Osteoblast (primary cell): ENCODE results near the gene HNRNPU. TPM values are rescaled to one million over a fixed set of nuclear protein-coding genes. Genes with fewer than 3 reads are reported as not detected.

Experiments
- DNase-seq: peaks from one replicate; pipeline ENCODE4 v3.0.0; 2011; ENCODE audit warnings: low spot score, mixed read lengths; ENCODE audit not compliant: insufficient read length; ENCODE audit errors: missing footprints
- H2AFZ ChIP-seq: 2 replicates; pipeline ENCODE4 v1.6.0; 2011; ENCODE audit warnings: mild to moderate bottlenecking, low read length
- H3K27ac ChIP-seq: 2 replicates; pipeline ENCODE4 v1.5.1; 2011; ENCODE audit warnings: mild to moderate bottlenecking, low read depth, low read length, moderate library complexity
- H3K27me3 ChIP-seq: 2 replicates; pipeline ENCODE4 v1.6.0; 2012; ENCODE audit warnings: mild to moderate bottlenecking, control low read depth, inconsistent platforms, low read length, moderate library complexity; ENCODE audit not compliant: insufficient read depth
- H3K36me3 ChIP-seq: 2 replicates; pipeline ENCODE4 v1.5.1; 2011; ENCODE audit warnings: mild to moderate bottlenecking, low read length, control low read depth, moderate library complexity; ENCODE audit not compliant: insufficient read depth
- H3K4me1 ChIP-seq: 2 replicates; pipeline ENCODE4 v1.5.1; 2011; ENCODE audit warnings: mild to moderate bottlenecking, low read length, control low read depth, moderate library complexity; ENCODE audit not compliant: insufficient read depth
- H3K4me2 ChIP-seq: 2 replicates; pipeline ENCODE4 v1.6.0; 2011; ENCODE audit warnings: mild to moderate bottlenecking, low read length; ENCODE audit not compliant: insufficient read depth
- H3K4me3 ChIP-seq: fragments of 200-600 bp; sonication (generic); 3 replicates; pipeline ENCODE4 v1.5.1; 2012; ENCODE audit warnings: mild to moderate bottlenecking, low read length, inconsistent platforms; ENCODE audit not compliant: insufficient read depth
- H3K79me2 ChIP-seq: 2 replicates; pipeline ENCODE4 v1.6.0; 2012; ENCODE audit warnings: mild to moderate bottlenecking, low read length, control low read depth, inconsistent platforms; ENCODE audit not compliant: insufficient read depth
- H3K9me3 ChIP-seq: 2 replicates; pipeline ENCODE4 v1.5.1; 2011; ENCODE audit warnings: low read depth, low read length, control low read depth
- H4K20me1 ChIP-seq: 2 replicates; pipeline ENCODE4 v1.6.0; 2012; ENCODE audit warnings: mild to moderate bottlenecking, low read length, control low read depth; ENCODE audit not compliant: insufficient read depth
- CTCF ChIP-seq: IDR thresholded peaks from 2 replicates; pipeline ENCODE4 v1.5.1; 2011; ENCODE audit warnings: mild to moderate bottlenecking, low read depth, low read length, moderate library complexity; ENCODE audit errors: extremely low read depth
- total RNA-seq: library from RNA; depleted of rRNA; stranded (reverse); fragments of >200 nt; gene quantifications from 2 replicates; pipeline ENCODE4 v1.2.3, GENCODE V29; 2012

Gene HNRNPU
- total RNA-seq, 1 donor = 240 TPM

DNA sequence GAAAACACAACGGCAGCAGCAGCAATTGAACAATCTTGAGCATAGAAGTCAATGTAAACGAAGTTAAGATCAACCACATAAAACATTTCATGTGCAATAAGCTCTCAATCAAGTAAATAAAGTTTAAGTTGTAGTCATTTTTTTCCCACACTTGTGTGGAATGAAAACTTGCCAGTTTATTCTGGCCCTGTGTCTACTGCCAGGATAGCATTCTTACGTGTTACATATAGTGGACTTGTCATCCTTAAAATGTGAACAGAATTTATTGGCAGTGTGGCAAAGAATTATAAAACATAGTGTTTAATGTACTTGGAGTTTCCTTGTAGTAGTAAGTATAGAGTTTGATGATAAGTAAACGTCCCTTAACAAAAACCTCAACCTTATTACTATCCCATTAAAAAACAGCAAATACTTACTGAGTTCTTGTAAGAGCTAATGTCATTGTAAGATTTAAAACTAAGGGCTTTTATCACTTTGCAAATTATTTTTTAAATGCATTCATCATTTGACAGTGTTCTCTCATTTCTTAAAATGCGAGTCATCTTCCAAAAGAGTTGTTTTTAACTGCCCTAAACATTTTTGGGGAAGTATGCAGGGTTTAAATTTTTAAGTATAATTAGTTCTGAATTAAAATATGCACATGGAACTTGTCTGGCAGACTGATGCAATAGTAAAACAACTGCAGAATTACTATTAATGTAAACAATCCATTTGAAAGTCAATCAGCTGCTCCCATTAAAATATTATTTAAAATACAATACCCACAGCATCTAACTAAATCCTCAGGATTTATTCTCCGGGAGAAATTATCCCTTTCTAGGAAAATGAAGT, 21.0 kb downstream of the HNRNPU start:
- no peak overlapping the region for H3K4me2 ChIP-seq
- H3K4me1 ChIP-seq = peaks cover 4% of the 10 kb centered on the region
- peaks cover 76% of the 10 kb centered on the region for H3K79me2 ChIP-seq
- no peaks in the 10 kb centered on the region for H4K20me1 ChIP-seq
- peaks cover 82% of the 10 kb centered on the region for H3K36me3 ChIP-seq
- DNase-seq = no peak
- no peaks in the 10 kb centered on the region for H3K9me3 ChIP-seq
- no peak overlapping the region for H3K4me3 ChIP-seq
- no peak overlapping the region for H3K27ac ChIP-seq
- no peak overlapping the region for H2AFZ ChIP-seq
- no peaks in the 10 kb centered on the region for H3K27me3 ChIP-seq
- TF ChIP-seq CTCF = no peak

DNA sequence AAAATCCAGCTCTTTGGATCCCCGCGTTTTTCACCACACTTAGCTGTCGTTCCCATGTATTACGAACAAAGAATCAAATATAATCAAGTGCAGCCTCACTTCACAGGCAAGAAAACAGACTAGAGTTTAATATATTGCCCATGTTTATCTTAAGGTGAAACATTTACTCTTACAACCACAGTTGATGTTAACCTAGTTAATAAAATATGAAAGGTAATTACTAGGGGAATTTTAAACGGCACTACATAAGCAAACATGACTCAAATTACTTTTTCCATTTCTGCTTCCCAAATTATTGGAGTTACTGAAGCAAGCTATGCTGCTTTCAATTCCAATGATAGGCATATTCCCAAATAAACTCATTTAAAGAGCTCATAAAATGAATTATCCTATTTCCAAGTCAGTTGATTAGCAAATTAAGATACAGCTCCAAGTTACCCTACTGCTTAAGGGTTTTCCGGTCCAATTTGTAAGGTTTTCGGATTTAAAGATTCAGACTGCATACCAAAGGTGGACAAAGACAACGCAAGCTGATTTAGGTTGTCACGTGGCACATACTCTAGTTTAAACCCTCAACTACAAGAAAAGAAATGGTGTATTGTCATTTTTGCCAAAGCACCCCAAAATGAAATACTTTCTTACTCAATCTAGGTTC, 22.9 kb downstream of the HNRNPU start:
- H3K4me3 ChIP-seq = no peak overlapping the region
- no peaks in the 10 kb centered on the region for H3K27me3 ChIP-seq
- no peak overlapping the region for H3K27ac ChIP-seq
- H2AFZ ChIP-seq = no peak overlapping the region
- H3K9me3 ChIP-seq = no peaks in the 10 kb centered on the region
- no peak overlapping the region for H3K4me2 ChIP-seq
- peaks cover 5% of the 10 kb centered on the region for H4K20me1 ChIP-seq
- no peak for DNase-seq
- H3K79me2 ChIP-seq = peaks cover 74% of the 10 kb centered on the region
- peaks cover 72% of the 10 kb centered on the region for H3K36me3 ChIP-seq
- no peak for TF ChIP-seq CTCF
- peaks cover 23% of the 10 kb centered on the region for H3K4me1 ChIP-seq

GRCh38 chr1:244840219-244840794, 24.0 kb downstream of the HNRNPU start:
- Histone ChIP-seq H3K4me1 (peaks cover 29% of the 10 kb centered on the region), H2AFZ (no peak overlapping the region), H3K4me2 (no peak overlapping the region), H3K4me3 (no peak overlapping the region), H3K27me3 (no peaks in the 10 kb centered on the region), H3K27ac (no peak overlapping the region), H4K20me1 (peaks cover 5% of the 10 kb centered on the region), H3K79me2 (peaks cover 68% of the 10 kb centered on the region), H3K9me3 (no peaks in the 10 kb centered on the region), H3K36me3 (peaks cover 62% of the 10 kb centered on the region)
- no peak for DNase-seq
- no peak for TF ChIP-seq CTCF

- Histone ChIP-seq H3K4me2 (no peak overlapping the region), H3K9me3 (no peaks in the 10 kb centered on the region), H3K4me1 (peaks cover 31% of the 10 kb centered on the region), H3K79me2 (peaks cover 67% of the 10 kb centered on the region), H2AFZ (no peak overlapping the region), H4K20me1 (peaks cover 5% of the 10 kb centered on the region), H3K27me3 (no peaks in the 10 kb centered on the region), H3K36me3 (peaks cover 56% of the 10 kb centered on the region), H3K4me3 (no peak overlapping the region), H3K27ac (no peak overlapping the region)
- no peak for TF ChIP-seq CTCF
- DNase-seq = no peak
Observed at GRCh38 chr1:244839656-244840055, 24.7 kb downstream of the HNRNPU start.
